NCI-H187 (cell line): ENCODE measurements around the gene PTPRM.

Source experiments
- DNase-seq, 2 experiments: peaks; one replicate each; lab custom pipeline; 2025; lab: John Stamatoyannopoulos, UW

Gene PTPRM

GRCh38 chr18:8400193-8400752 lies 833.2 kb downstream of the PTPRM start:
- no peak for DNase-seq

GRCh38 chr18:8400825-8401224 lies 833.7 kb downstream of the PTPRM start:
- no peak for DNase-seq

GRCh38 chr18:8401606-8402005 lies 834.5 kb downstream of the PTPRM start:
- DNase-seq = no peak

DNA sequence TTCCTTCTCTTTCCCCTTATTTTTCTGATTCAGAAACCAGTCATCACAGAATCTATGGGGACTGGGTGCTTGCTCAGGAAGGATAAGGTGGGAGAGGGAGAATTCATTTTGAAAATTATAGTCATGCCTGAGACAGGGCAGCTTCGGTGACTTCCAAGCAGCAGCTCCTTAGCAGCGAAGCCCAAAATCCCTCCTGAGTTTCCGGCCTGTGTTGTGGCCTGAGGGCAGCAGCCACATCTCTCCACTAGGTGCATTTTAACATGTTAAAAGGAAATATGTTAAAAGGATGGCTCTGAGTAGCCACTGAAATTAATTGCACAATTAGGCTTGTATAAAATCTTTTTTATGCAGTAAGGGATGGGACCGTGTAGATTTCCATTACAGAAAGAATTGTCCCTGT lies 835.1 kb downstream of the PTPRM start:
- no peak for DNase-seq

DNA sequence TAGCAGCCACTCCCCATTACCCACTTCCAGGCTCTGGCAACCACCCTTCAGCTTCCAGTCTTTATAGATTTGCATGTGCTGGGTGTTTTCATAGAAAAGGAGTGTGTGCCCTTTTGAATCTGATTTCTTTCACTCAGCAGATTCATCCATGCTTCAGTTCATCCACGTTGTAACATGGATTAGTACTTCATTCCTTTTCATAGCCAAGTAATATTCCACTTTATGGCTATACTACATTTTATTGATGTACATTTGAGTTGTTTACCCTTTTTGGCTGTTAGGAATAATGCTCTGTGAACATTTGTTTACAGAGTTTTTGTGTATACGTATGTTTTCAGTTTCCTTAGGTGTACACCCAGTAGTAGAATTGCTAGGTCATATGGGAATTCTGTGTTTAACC lies 836.6 kb downstream of the PTPRM start:
- no peak for DNase-seq

- DNase-seq = no peak
Observed at GRCh38 chr18:8406186-8406867, 839.2 kb downstream of the PTPRM start.

GRCh38 chr18:8406868-8407250 lies 839.7 kb downstream of the PTPRM start:
- DNase-seq = no peak

- DNase-seq = no peak
Observed at GRCh38 chr18:8409151-8409550, 842.0 kb downstream of the PTPRM start.

GRCh38 chr18:8411492-8411891 lies 844.4 kb downstream of the PTPRM start:
- DNase-seq = no peak

DNA sequence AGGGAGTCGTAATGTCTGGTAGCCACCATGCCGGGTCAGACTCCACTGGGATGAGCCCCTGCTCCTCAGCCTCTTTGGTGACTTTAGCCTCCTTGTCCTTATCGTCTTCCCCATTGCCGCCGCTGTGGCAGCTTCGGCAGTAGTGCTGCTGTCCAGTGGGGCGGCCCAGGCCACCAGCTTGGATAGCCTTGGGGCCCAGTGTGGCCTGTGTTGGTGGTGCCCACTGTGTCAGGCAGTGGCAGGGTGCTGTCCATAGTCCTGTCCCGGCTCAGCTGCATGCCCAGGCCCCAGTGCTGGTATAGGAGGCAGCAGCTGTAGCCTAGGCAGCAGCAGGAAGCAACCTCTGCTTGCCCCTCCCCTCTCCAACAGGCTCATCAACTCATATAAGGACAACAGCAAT lies 845.0 kb downstream of the PTPRM start:
- no peak for DNase-seq

DNA sequence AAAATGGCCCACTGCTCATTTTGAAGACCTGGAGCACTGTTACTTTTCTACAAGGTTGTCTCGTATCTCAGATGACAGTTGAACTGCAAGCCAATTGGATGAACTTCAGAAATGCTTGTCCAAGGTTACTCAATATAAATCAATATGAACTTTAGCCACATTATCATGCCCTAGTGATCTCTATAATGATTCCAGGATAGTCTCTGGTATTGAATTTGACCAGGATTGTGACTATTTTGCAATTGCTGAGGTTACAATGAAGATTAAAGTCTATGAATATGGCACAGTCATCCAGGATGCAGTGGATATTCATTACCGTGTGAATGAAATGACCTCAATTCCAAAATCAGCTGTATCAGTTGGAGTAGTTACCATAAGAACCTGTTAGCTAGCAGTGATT lies 846.1 kb downstream of the PTPRM start:
- no peak for DNase-seq

DNA sequence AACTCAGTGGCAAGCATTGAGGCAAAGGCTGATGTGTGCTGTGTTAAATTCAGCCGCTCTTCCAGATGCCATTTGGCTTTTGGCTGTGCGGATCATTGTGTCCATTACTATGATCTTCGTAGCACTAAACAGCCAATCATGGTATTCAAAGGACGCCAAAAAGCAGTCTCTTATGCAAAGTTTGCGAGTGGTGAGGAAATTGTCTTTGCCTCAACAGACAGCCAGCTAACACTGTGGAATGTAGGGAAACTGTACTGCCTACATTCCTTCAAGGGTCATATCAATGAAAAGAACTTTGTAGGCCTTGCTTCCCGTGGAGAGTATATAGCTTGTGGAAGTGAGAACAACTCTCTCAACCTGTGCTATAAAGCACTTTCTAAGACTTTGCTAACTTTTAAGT lies 846.6 kb downstream of the PTPRM start:
- no peak for DNase-seq

DNA sequence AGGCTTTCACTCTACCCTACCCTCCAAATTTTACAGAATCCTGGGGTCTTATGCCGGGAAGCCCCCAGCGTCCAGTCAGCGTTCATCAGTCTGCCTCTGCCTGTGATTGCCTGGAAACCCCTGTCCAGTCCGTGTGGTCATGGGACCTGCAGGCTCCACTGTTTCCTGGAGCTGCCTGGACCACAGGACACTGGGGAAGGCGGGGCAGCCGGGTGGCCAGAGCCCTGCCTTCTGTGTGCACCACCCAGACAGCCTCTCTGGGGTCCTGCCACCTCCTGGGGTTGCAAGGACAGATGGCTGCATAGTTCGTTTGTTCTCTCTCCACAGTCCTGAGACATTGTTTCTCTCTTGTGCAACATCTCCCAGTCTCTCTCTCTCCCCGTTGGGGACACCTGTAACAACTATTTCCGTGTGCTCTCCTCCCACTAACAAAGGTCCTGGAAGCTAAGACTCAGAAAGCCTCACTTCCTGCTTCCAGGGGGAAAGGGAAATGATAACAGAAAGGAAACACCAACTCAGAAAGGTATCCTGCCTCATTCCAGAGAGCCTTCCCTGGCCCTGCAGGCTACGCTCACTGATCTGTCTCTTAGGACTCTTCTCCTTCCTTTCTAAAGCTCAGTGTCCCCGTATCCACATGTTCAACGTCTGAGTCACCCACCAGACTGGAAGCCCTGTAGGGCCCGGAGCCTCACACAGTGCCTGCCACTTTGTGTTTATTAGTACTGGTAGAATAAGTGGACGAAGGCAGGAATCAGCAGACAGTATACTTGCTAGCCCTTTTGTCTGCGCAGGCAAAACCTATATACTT lies 849.3 kb downstream of the PTPRM start:
- no peak for DNase-seq

DNA sequence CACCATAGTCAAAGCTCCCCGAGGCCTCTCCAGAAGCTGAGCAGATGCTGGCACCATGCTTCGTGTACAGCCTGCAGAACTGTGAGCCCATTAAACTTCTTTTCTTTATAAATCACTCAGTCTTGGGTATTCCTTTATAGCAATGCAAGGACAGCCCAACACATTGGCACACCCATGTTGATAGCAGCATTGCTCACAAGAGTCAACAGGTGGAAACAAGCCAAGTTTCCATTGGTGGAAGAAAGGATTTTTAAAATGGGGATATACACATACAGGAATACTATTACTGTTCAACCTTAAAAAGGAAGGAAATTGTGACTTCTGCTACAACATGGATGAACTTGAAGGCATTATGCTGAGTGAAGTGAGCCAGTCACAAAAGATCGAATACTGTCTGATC lies 855.3 kb downstream of the PTPRM start:
- DNase-seq = no peak

DNA sequence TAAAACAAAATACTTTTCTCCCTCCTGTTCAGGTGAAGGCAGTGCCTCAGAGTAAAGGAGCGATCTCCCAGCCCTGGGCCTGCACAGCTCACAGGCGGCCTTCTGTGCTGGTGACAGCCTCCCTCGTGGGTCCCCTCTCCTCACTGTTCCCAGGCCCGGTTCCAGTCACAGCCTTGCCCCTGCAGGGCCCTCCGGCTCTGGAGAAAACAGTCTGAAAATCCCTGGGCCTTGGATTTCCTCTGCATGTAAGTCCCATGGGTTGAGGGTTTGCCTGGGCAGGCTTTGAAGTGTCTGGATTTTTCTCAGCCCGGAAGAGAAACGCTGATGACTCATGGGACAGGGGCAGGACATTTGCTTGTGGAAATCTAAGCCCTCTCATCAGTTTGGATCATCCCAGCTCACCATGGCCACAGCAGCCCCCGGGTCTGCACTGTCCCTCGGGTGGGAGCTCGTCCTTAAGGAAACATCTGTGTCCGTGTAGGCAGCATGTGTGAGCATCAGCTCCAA lies 856.0 kb downstream of the PTPRM start:
- DNase-seq = no peak

- no peak for DNase-seq
Observed at GRCh38 chr18:8424481-8424880, 857.4 kb downstream of the PTPRM start.

DNA sequence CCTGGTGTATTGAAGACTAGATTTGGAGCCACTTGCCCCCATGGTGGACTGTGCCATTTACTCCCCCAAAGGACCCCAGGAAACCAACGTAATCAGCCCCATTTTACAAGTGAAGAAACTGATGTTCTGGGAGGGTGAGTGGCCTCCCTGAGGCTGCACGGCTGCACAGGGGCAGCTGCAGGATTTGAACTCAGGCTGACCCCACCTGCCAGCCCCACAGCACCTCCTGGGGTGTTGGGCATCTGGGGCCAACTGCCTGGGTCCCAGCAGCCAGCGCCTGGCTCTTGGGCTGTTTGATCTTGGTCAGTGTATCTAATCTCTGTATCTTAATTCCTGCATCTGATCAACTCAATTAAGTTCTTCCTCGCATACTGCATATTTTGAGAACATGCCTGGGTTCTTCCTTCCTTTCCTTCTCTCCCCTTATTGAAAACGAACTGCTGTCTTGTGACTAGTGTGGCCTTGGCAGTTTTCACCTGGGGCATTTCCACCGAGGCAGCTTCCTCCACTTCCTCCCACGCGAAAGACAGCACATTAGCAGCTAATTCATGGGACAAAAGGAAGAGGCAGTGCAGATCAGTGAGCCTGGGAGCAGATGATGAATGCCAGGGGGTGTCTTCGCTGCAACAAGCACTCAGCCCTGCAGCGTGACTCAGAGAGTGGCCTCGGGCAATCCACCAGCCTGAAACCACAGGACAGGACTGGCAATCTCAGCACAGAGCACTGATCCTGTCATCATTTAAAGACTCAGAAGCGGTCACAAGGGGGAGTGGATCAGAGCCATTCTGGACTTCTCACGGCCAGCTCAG lies 858.0 kb downstream of the PTPRM start:
- DNase-seq = no peak

GRCh38 chr18:8426401-8426800 lies 859.3 kb downstream of the PTPRM start:
- no peak for DNase-seq

- DNase-seq = no peak
Observed at GRCh38 chr18:8427339-8427738, 860.2 kb downstream of the PTPRM start.

DNA sequence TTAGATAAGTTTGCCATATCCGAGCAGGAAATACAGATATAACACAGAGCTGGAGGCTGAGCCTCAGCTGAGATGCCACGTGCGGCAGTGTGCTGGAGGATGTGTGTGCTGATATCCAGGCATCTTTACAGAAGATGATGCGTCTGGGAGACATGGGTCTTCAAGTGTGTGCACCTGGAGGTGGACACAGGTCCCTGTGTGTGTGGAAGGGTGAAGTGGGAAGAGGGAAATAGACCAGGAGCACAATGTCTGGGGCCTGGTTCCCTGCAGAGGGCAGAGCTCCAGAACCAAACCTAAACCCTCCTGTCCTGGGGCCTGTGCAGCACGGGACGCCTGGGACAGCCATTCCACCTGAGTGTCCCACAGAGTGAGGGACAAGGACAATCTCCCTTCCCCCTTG lies 861.8 kb downstream of the PTPRM start:
- DNase-seq = no peak

DNA sequence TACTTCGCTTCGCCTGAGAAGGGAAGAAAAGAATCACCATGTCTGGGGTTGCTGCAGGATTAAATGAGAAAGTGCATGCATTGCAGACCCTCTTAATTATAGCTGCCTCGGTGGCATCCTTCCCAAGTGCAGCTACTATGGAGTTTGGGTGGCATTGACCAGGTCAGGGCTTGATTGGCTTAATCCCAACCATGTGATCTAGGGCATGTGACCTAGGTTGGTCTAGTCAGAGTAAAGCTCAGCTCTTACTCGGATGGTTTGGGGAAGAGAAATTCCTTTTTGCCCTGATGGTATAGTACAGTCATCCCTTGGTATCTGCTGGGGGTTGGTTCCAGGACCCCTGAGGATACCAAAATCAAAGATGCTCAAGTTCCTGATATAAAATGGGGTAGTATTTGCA lies 863.9 kb downstream of the PTPRM start:
- DNase-seq = no peak

DNA sequence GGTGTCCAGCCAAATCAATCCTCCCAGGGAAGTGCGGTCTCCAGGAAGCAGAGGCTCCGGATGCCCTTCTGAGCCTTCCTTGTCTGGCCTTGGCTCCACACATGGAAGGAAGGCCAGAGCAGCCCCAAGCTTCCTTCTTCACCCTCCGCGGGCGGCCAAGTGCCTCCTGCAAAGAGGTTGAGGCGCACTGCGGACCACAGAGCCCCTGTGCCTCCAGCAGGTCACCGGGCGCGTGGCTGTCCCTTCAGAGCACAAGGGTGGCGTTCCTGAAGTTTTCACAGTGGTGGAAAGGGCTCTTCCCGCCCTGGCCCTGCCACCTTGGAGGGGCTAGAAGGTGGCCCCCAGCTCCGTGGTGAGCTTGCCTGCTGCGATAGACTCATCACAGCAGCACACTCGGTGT lies 866.2 kb downstream of the PTPRM start:
- DNase-seq = no peak
